Subcutaneous abdominal adipose tissue (tissue), 5 donors: ENCODE results near the gene ZC3HAV1.
"Not testable (repeated sequence)": the region's sequence is repeated elsewhere in the genome, so short reads cannot be mapped to it uniquely, and the experiment has no call there.

Experiments used
- H3K27ac ChIP-seq: one replicate; pipeline ENCODE4 v1.7.0; 2013; ENCODE audit warnings: low read depth, mild to moderate bottlenecking, inconsistent platforms, low read length, moderate library complexity
- H3K27me3 ChIP-seq, 5 donors: one replicate each; pipeline ENCODE4 v1.7.0; 2013; ENCODE audit warnings: low read length in 5 of 5, inconsistent platforms in 1 of 5; ENCODE audit not compliant: control insufficient read depth in 5 of 5, insufficient read depth in 4 of 5
- H3K36me3 ChIP-seq, 5 donors: one replicate each; pipeline ENCODE4 v1.7.0; 2013; ENCODE audit warnings: low read length in 5 of 5; ENCODE audit not compliant: control insufficient read depth in 5 of 5, insufficient read depth in 5 of 5
- H3K4me1 ChIP-seq, 5 donors: one replicate each; pipeline ENCODE4 v1.7.0; 2013; ENCODE audit warnings: low read length in 5 of 5, mild to moderate bottlenecking in 3 of 5, moderate library complexity in 1 of 5; ENCODE audit not compliant: control insufficient read depth in 5 of 5, insufficient read depth in 5 of 5
- H3K4me3 ChIP-seq, 5 donors: one replicate each; pipeline ENCODE4 v1.7.0; 2013; ENCODE audit warnings: low read length in 5 of 5, low read depth in 1 of 5
- H3K9ac ChIP-seq, 5 donors: one replicate each; pipeline ENCODE4 v1.7.0; 2013; ENCODE audit warnings: low read length in 5 of 5, mild to moderate bottlenecking in 4 of 5, moderate library complexity in 3 of 5
- H3K9me3 ChIP-seq, 5 donors: one replicate each; pipeline ENCODE4 v1.7.0; 2013; ENCODE audit warnings: low read length in 5 of 5; ENCODE audit not compliant: control insufficient read depth in 5 of 5
- donor health status: healthy.
- donor health status: healthy.
- donor health status: healthy.
- donor health status: healthy.
- donor health status: healthy.

Gene ZC3HAV1

GRCh38 chr7:139109188-139109982 lies at the start of gene ZC3HAV1:
TSS of gene ZC3HAV1 (minus strand) at chr7:139109720. CDS start at chr7:139109331, 389 bp downstream.
- peaks cover 3 to 36% (median 28%) of the 10 kb centered on the region in 5 donors for H3K4me1 ChIP-seq
- H3K36me3 ChIP-seq, result no peaks in the 10 kb centered on the region
- peak within 1 kb of the TSS; percentile 92 for H3K27ac ChIP-seq
- peak within 1 kb of the TSS; percentile 89 to 95 (median 90) for H3K9ac ChIP-seq
- H3K27me3 ChIP-seq, result no peaks in the 10 kb centered on the region
- peak within 1 kb of the TSS; percentile 81 to 100 (median 99) for H3K4me3 ChIP-seq
- H3K9me3 ChIP-seq, result no peaks in the 10 kb centered on the region

DNA sequence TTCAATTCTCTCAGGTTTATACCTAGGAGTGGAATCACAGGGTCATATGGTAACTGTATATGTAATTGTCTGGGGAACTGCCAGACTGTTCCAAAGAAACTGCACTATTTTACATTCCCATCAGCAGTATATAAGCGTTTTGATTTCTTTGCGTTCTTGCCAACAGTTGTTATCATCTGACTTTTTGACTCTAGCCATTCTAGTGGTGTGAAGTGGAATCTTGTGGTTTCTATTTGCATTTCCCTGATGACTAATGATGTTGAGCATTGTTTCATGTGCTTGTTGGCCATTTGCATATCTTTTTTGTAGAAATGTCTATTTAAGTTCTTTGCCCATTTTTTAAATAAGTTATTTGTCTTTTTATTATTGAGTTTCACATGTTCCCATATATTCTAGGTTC lies 44.3 kb upstream of the ZC3HAV1 start:
- Histone ChIP-seq H3K9ac (no peak overlapping the region), H3K4me1 (no peaks in the 10 kb centered on the region), H3K9me3 (peaks cover 0 to 5% (median 0%) of the 10 kb centered on the region in 5 donors), H3K4me3 (no peak overlapping the region), H3K27me3 (no peaks in the 10 kb centered on the region), H3K27ac (no peak overlapping the region), H3K36me3 (peaks cover 0 to 6% (median 0%) of the 10 kb centered on the region in 5 donors)

DNA sequence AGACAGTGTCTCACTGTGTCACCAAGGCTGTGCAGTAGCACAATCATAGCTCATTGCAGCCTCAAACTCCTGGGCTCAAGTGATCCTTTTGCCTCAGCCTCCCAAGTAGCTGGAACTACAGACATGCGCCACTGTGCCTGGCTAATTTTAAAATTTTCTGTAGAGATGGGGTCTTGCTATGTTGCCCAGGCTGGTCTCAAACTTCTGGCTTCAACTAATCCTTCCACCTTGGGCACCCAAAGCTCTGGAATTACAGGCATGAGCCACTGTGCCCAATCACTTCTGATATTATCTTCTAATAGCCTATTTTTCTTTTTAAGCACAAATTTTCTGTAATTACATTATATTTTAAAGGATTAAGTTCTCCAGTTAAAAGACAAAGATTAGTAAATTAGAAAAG lies 42.6 kb upstream of the ZC3HAV1 start:
- Histone ChIP-seq H3K4me1 (no peaks in the 10 kb centered on the region), H3K4me3 (no peak overlapping the region), H3K36me3 (peaks cover 0 to 6% (median 0%) of the 10 kb centered on the region in 5 donors), H3K9me3 (no peaks in the 10 kb centered on the region), H3K27ac (no peak overlapping the region), H3K9ac (no peak overlapping the region), H3K27me3 (no peaks in the 10 kb centered on the region)

DNA sequence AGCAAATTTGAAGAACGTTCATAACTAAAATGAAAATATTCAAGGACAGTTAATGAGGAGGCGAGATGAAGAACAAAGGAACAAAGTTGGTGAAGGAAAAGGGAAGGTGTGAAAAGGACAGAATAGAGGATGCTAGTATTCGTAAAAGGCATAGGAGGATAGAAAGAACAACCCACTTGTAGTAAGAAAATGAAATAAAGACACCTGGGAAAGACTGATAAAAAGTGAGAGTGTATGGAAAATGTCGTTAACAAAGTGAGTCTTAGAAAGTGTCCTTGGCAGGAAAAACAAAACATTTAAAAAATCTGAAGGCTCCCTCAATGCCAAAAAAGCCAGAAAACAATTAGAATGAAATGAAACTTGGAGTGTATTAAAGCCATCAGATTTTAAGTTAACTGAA lies 29.6 kb upstream of the ZC3HAV1 start:
- H3K9ac ChIP-seq, result no peak overlapping the region
- peaks cover 0 to 2% (median 2%) of the 10 kb centered on the region in 5 donors for H3K36me3 ChIP-seq
- H3K27ac ChIP-seq, result no peak overlapping the region
- no peak overlapping the region for H3K4me3 ChIP-seq
- no peaks in the 10 kb centered on the region for H3K9me3 ChIP-seq
- no peaks in the 10 kb centered on the region for H3K27me3 ChIP-seq
- peaks cover 0 to 5% (median 2%) of the 10 kb centered on the region in 5 donors for H3K4me1 ChIP-seq

GRCh38 chr7:139133335-139134139 lies 24.0 kb upstream of the ZC3HAV1 start:
- H3K9ac ChIP-seq, result peak overlapping the region; percentile 57 to 93 (median 84)
- peaks cover 2 to 18% (median 15%) of the 10 kb centered on the region in 5 donors for H3K4me1 ChIP-seq
- H3K4me3 ChIP-seq, result peak overlapping the region; percentile 73 to 99 (median 80)
- peak overlapping the region; percentile 47 for H3K27ac ChIP-seq
- H3K9me3 ChIP-seq, result no peaks in the 10 kb centered on the region
- peaks cover 0 to 2% (median 0%) of the 10 kb centered on the region in 5 donors for H3K36me3 ChIP-seq
- H3K27me3 ChIP-seq, result no peaks in the 10 kb centered on the region

DNA sequence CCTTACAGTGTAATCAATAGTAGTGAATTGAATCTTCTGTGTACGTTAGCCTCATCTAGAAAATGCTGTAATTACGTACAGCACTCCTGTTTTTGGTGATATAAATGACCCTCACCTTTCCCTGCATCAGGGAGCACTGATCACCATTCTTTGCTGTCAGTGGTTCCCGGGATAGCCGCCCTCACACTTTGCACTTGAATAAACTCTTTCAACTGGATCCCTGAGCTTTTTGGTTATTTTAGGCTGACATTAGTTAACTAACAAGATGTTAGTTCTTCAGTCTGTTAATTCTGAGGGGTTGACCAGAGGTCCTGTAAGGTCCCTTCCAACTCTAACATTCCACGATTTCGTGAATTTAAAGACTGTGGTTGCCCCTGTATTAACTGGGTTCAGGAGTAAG lies 23.4 kb upstream of the ZC3HAV1 start:
- peak overlapping the region; percentile 73 to 99 (median 80) for H3K4me3 ChIP-seq
- H3K9me3 ChIP-seq, result no peaks in the 10 kb centered on the region
- peaks cover 2 to 18% (median 15%) of the 10 kb centered on the region in 5 donors for H3K4me1 ChIP-seq
- H3K27ac ChIP-seq, result peak overlapping the region; percentile 47
- H3K36me3 ChIP-seq, result peaks cover 0 to 2% (median 0%) of the 10 kb centered on the region in 5 donors
- H3K27me3 ChIP-seq, result no peaks in the 10 kb centered on the region
- peak overlapping the region in 3 of 5 donors; percentile 81 to 85 (median 84) for H3K9ac ChIP-seq

DNA sequence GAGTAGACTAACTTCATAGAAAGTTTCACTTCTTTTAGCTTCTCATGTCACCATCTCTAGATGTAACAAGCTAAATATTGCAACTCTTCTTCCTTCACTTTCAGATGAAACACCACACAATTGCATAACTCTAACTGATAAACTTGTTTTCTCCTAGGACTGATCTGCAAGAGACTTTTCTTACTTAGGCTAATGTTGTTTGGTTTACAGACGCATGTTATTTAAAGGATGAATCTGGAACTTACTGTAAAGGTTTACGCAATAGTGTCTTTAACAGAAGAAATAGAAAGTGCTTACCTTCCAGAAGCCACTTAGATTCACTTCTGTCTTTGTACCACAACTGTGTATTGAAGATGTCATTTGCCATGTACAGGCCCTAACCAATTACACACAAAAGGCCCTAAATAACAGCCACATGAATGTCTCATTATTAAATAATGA lies 22.1 kb upstream of the ZC3HAV1 start:
- no peaks in the 10 kb centered on the region for H3K9me3 ChIP-seq
- H3K4me1 ChIP-seq, result peaks cover 2 to 18% (median 15%) of the 10 kb centered on the region in 5 donors
- peaks cover 0 to 2% (median 0%) of the 10 kb centered on the region in 5 donors for H3K36me3 ChIP-seq
- H3K4me3 ChIP-seq, result no peak overlapping the region
- no peak overlapping the region for H3K27ac ChIP-seq
- no peak overlapping the region for H3K9ac ChIP-seq
- H3K27me3 ChIP-seq, result no peaks in the 10 kb centered on the region

DNA sequence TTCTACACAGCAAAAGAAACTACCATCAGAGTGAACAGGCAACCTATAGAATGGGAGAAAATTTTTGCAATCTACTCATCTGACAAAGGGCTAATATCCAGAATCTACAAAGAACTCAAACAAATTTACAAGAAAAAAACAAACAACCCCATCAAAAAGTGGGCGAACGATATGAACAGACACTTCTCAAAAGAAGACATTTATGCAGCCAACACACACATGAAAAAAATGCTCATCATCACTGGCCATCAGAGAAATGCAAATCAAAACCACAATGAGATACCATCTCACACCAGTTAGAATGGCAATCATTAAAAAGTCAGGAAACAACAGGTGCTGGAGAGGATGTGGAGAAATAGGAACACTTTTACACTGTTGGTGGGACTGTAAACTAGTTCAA lies 20.3 kb upstream of the ZC3HAV1 start:
- H3K36me3 ChIP-seq, H3K9ac ChIP-seq, H3K4me3 ChIP-seq, H3K27me3 ChIP-seq, H3K27ac ChIP-seq, H3K9me3 ChIP-seq: not testable (repeated sequence)
- peaks cover 2 to 18% (median 15%) of the 10 kb centered on the region in 5 donors for H3K4me1 ChIP-seq

DNA sequence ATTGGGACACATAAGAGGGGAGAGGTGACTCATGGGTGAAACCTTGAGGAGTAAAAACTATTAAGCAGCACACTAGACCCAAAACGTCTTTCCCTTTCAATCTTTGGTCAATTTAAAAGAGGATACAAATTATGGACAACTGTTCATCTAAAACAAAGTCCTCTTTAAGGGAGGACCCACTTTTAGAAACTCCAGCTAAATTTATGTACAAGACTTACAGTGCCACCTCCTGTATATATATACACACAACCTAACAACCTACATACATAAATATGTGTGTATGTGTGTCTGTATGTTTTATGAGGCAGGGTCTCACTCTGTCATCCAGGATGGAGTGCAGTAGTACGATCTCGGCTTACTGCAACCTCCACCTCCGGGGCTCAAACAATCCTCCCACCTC lies 18.1 kb upstream of the ZC3HAV1 start:
- H3K9me3 ChIP-seq, result no peaks in the 10 kb centered on the region
- H3K9ac ChIP-seq, result no peak overlapping the region
- no peak overlapping the region for H3K27ac ChIP-seq
- no peak overlapping the region for H3K4me3 ChIP-seq
- peaks cover 0 to under 1% (median 0%) of the 10 kb centered on the region in 5 donors for H3K4me1 ChIP-seq
- H3K36me3 ChIP-seq, result no peaks in the 10 kb centered on the region
- peaks cover 0 to 5% (median 0%) of the 10 kb centered on the region in 5 donors for H3K27me3 ChIP-seq

DNA sequence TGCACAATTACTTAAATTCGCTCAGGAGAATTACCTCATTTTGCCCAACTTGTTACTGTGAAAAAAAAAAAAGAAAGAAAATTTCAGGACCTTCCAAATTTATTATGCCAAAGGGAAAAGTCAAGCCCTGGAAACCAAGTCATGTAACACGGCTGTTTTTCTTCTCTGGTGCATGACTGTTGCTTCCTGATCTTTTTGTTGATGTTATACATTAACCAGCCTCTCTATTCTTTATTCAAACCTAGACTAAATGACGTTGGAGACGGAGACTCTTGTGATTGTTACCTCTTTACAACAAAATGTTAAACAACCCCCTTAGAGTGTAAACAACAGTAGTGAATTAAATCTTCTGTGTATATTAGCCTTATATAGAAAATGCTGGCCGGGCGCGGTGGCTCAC lies 16.1 kb upstream of the ZC3HAV1 start:
- Histone ChIP-seq H3K27ac (no peak overlapping the region), H3K36me3 (no peaks in the 10 kb centered on the region), H3K4me3 (no peak overlapping the region), H3K9ac (no peak overlapping the region), H3K9me3 (no peaks in the 10 kb centered on the region), H3K4me1 (no peaks in the 10 kb centered on the region), H3K27me3 (peaks cover 0 to 5% (median 0%) of the 10 kb centered on the region in 5 donors)
